Measurements from ENCODE around the gene NIPSNAP2. TPM values are rescaled to one million over a fixed set of nuclear protein-coding genes. Genes with fewer than 3 reads are reported as not detected.

Gene NIPSNAP2
- total RNA-seq, 2 experiments from 2014 or later: 40.7 to 45.9 TPM

GRCh38 chr7:55973747-55974250 is 9.4 kb downstream of the NIPSNAP2 start:
- no peaks in the 10 kb centered on the region for H3K27me3 Mint-ChIP-seq
- Histone ChIP-seq H3K27me3 (ENCODE audit: control insufficient read depth in 1 of 2, insufficient read depth in 2 of 2, low read length in 2 of 2) (no peaks in the 10 kb centered on the region), H3K4me1 (ENCODE audit: insufficient read depth, low read length) (peaks cover under 1% of the 10 kb centered on the region), H3K27ac (ENCODE audit: low read depth in 1 of 2, low read length in 2 of 2) (no peak overlapping the region), H3K4me3 (ENCODE audit: low read length) (no peak overlapping the region), H3K9me3 (ENCODE audit: control insufficient read depth in 1 of 2, insufficient read depth in 1 of 2, low read length in 2 of 2) (no peaks in the 10 kb centered on the region), H3K36me3 (ENCODE audit: insufficient read depth, low read length) (peaks cover 13% of the 10 kb centered on the region)
- intact Hi-C loops (cut with DNase I, micrococcal nuclease): no loop called here
- no peak overlapping the region for H3K4me3 Mint-ChIP-seq
- H3K4me1 Mint-ChIP-seq (ENCODE audit: low read depth): peaks cover 33% of the 10 kb centered on the region
- ChIA-PET CTCF (no interaction called here), POLR2A (no interaction called here)
- DNase-seq (no peak), ATAC-seq (ENCODE audit: poor library complexity) (no peak)
- no peaks in the 10 kb centered on the region for H3K9me3 Mint-ChIP-seq
- TF ChIP-seq CTCF (IDR thresholded peaks at IDR 0.05): no peak
- peaks cover 43% of the 10 kb centered on the region for H3K36me3 Mint-ChIP-seq (ENCODE audit: low read depth)
- H3K27ac Mint-ChIP-seq: no peak overlapping the region

GRCh38 chr7:55975988-55976633 is 11.7 kb downstream of the NIPSNAP2 start:
- POLR2A ChIA-PET: interaction anchor here (0.6 kb wide), 1 partner anchor 14 kb away, joined by 3 read pairs; no protein-coding TSS in a partner anchor

GRCh38 chr7:55977831-55978230 is 13.4 kb downstream of the NIPSNAP2 start:
- Mint-ChIP-seq H3K27ac (no peak overlapping the region), H3K4me1 (ENCODE audit: low read depth) (peaks cover 8% of the 10 kb centered on the region), H3K27me3 (no peaks in the 10 kb centered on the region), H3K9me3 (no peaks in the 10 kb centered on the region), H3K4me3 (no peak overlapping the region), H3K36me3 (ENCODE audit: low read depth) (peaks cover 64% of the 10 kb centered on the region)
- H3K4me3 ChIP-seq (ENCODE audit: low read length): no peak overlapping the region
- H3K27me3 ChIP-seq (ENCODE audit: control insufficient read depth in 1 of 2, insufficient read depth in 2 of 2, low read length in 2 of 2): no peaks in the 10 kb centered on the region
- ChIA-PET POLR2A (no interaction called here), CTCF (no interaction called here)
- TF ChIP-seq CTCF (IDR thresholded peaks at IDR 0.05): no peak
- no peaks in the 10 kb centered on the region for H3K9me3 ChIP-seq (ENCODE audit: control insufficient read depth in 1 of 2, insufficient read depth in 1 of 2, low read length in 2 of 2)
- peaks cover 44% of the 10 kb centered on the region for H3K36me3 ChIP-seq (ENCODE audit: insufficient read depth, low read length)
- DNase-seq (no peak), ATAC-seq (ENCODE audit: poor library complexity) (no peak)
- no peak overlapping the region for H3K27ac ChIP-seq (ENCODE audit: low read depth in 1 of 2, low read length in 2 of 2)
- intact Hi-C loops (cut with DNase I, micrococcal nuclease): no loop called here
- H3K4me1 ChIP-seq (ENCODE audit: insufficient read depth, low read length): no peaks in the 10 kb centered on the region

More at GRCh38 chr7:55975988-55976633, 11.7 kb downstream of the NIPSNAP2 start:
- H3K9me3 Mint-ChIP-seq: no peaks in the 10 kb centered on the region
- Histone ChIP-seq H3K27me3 (ENCODE audit: control insufficient read depth in 1 of 2, insufficient read depth in 2 of 2, low read length in 2 of 2) (no peaks in the 10 kb centered on the region), H3K36me3 (ENCODE audit: insufficient read depth, low read length) (peaks cover 36% of the 10 kb centered on the region), H3K4me3 (ENCODE audit: low read length) (no peak overlapping the region), H3K9me3 (ENCODE audit: control insufficient read depth in 1 of 2, insufficient read depth in 1 of 2, low read length in 2 of 2) (no peaks in the 10 kb centered on the region), H3K27ac (ENCODE audit: low read depth in 1 of 2, low read length in 2 of 2) (no peak overlapping the region), H3K4me1 (ENCODE audit: insufficient read depth, low read length) (no peaks in the 10 kb centered on the region)
- H3K27me3 Mint-ChIP-seq: no peaks in the 10 kb centered on the region
- peaks cover 12% of the 10 kb centered on the region for H3K4me1 Mint-ChIP-seq (ENCODE audit: low read depth)
- ATAC-seq (ENCODE audit: poor library complexity): no peak
- H3K36me3 Mint-ChIP-seq (ENCODE audit: low read depth): peaks cover 51% of the 10 kb centered on the region
- no peak for TF ChIP-seq CTCF (IDR thresholded peaks at IDR 0.05)
- no peak overlapping the region for H3K4me3 Mint-ChIP-seq
- CTCF ChIA-PET: no interaction called here
- intact Hi-C loops (cut with DNase I, micrococcal nuclease): no loop called here
- DNase-seq: no peak
- no peak overlapping the region for H3K27ac Mint-ChIP-seq
